ENCODE data around the gene CPE.

- TF ChIP-seq CTCF (IDR thresholded peaks at IDR 0.05), result no peak
- no peak for TF ChIP-seq EP300 (IDR thresholded peaks at IDR 0.05)
- no peak for TF ChIP-seq POLR2AphosphoS5 (IDR thresholded peaks at IDR 0.05)
Measured at GRCh38 chr4:165394275-165394674, 15.5 kb downstream of the CPE start.

Data from esophagus muscularis mucosa (tissue), 4 donors.